ENCODE data around the gene NUP62.

- TF ChIP-seq ZC3H10 (CRISPR knock-in tag; IDR thresholded peaks at IDR 0.05), result no peak
- no peak for TF ChIP-seq TOX (CRISPR knock-in tag; IDR thresholded peaks at IDR 0.05; ENCODE audit: borderline replicate concordance)
- no peak for TF ChIP-seq RARB (CRISPR knock-in tag; IDR thresholded peaks at IDR 0.05)
- TF ChIP-seq ZFP30 (CRISPR knock-in tag; IDR thresholded peaks at IDR 0.05), result no peak
- no peak for TF ChIP-seq PATZ1 (CRISPR knock-in tag; IDR thresholded peaks at IDR 0.05; ENCODE audit: borderline replicate concordance)
- TF ChIP-seq CREB5 (CRISPR knock-in tag; IDR thresholded peaks at IDR 0.05; ENCODE audit: low read depth), result no peak
- TF ChIP-seq POU6F1 (CRISPR knock-in tag; IDR thresholded peaks at IDR 0.05; ENCODE audit: borderline replicate concordance, low read depth), result no peak
- TF ChIP-seq ESRRG (CRISPR knock-in tag; IDR thresholded peaks at IDR 0.05), result no peak
- TF ChIP-seq ZNF565 (CRISPR knock-in tag; conservative IDR thresholded peaks at IDR 0.05; ENCODE audit: low read depth), result no peak
Observed at GRCh38 chr19:49910179-49910578, 19.1 kb downstream of the NUP62 start.
